ENCODE measurements around the gene SOX10.
"Not testable (repeated sequence)": the region's sequence is repeated elsewhere in the genome, so short reads cannot be mapped to it uniquely, and the experiment has no call there.

The SOX10 gene

GRCh38 chr22:37959231-37959825, 25.0 kb downstream of the SOX10 start:
- no peak for DNase-seq (ENCODE audit: low read depth)

GRCh38 chr22:37957232-37957631, 27.1 kb downstream of the SOX10 start:
- DNase-seq (ENCODE audit: low read depth), result no peak

GRCh38 chr22:37955825-37956397, 28.4 kb downstream of the SOX10 start:
- DNase-seq (ENCODE audit: low read depth), result not testable (repeated sequence)

DNA sequence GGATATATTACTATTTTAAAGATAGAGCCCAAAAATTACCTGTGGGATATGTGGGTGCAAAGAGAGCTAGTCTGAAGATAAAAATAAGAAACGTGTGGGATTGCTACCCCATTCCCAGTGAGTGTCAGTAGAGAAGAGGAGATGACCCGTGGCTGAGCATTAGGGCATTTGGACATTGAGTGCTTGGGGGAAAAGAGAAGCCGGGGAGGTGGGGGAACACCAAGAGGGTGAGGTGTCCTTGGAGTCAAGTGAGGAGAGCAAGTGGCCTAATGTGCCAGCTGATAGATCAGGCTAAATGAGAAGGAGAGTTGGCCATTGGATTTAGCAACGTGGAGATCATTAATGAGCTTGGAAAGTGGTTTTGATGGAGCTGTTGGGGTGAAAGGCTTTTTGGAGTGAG, 29.7 kb downstream of the SOX10 start:
- DNase-seq (ENCODE audit: low read depth), result no peak

GRCh38 chr22:37953437-37954179, 30.7 kb downstream of the SOX10 start, which contains the start of the genes C22orf23 and POLR2F:
Gene C22orf23, minus strand, starts transcription at chr22:37953601. Its CDS starts 452 bp downstream, at chr22:37953149.
Gene POLR2F, plus strand, starts transcription at chr22:37953699. Its CDS starts 89 bp downstream, at chr22:37953788.
- DNase-seq (ENCODE audit: low read depth), result peak; percentile 92

GRCh38 chr22:37953062-37953436, 31.3 kb downstream of the SOX10 start:
- no peak for DNase-seq (ENCODE audit: low read depth)

GRCh38 chr22:37952629-37953028, 31.7 kb downstream of the SOX10 start:
- DNase-seq (ENCODE audit: low read depth), result not testable (repeated sequence)

DNA sequence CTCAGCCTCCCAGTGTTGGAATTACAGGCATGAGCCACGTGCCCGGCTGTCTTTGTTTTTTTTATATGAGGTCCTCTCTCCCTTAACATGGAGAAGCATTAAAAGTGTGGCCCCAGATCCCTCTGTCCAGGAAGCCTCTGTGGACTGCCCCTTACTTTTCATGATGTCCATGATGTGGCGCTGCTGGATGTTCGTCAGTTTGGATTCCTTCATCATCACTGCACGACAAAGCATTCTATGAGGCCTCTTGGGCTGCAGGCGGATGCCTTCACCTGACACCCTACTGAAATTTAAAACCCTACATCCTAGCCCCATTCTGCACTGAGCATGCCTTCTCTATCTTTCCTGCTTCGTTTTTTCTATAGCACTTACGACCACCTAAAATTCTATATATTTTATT, 33.0 kb downstream of the SOX10 start:
- no peak for DNase-seq (ENCODE audit: low read depth)

DNA sequence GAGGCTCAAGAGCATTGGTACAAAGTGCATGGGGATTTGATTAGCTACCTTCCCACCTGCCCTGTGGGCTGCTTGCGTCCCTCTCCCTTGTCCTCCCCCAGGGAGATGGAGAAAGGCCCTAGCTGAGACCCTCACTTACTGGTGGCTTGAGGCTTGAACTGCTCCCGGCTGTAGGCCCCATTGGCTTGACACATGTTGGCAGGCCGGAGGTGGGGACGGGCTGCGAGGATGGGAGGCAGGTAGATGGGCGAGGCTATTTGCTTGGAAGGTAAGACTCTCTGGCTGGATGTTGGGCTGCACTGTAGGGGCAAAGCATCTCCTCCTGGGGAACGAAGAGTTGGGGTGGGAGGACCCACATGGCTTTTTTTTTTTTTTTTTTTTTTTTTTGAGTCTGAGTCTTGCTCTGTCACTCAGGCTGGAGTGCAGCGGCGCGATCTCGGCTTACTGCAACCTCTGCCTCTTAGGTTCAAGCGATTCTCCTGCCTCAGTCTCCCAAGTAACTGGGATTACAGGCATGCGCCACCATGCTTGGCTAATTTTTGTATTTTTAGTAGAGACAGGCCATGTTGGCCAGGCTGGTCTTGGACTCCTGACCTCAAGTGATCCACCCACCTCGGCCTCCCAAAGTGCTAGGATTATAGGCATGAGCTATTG, 37.1 kb downstream of the SOX10 start:
- not testable (repeated sequence) for DNase-seq (ENCODE audit: low read depth)

GRCh38 chr22:37944423-37944822, 39.9 kb downstream of the SOX10 start:
- DNase-seq (ENCODE audit: low read depth), result not testable (repeated sequence)

GRCh38 chr22:37943825-37944198, 40.5 kb downstream of the SOX10 start:
- no peak for DNase-seq (ENCODE audit: low read depth)

GRCh38 chr22:37943136-37943824, 41.1 kb downstream of the SOX10 start:
- DNase-seq (ENCODE audit: low read depth), result no peak

DNA sequence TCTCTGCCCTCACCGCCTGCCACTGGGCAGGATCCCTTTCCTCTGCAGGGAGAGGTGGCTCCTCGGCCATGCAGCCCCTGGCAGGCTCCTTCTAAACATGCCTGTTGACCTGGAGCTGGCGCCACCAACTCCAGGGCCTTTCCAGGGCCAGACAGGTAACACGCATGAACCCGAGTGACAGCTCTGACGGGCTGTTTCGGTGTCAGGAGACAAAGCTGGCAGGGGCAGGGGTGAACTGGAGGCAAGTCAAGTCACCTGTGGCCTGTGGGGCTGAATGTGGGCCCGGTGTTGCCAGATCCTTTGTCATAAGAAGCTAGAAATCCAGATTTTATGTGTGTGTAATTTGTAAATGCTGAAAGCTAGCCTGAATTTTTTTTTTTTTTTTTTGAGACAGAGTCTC, 42.2 kb downstream of the SOX10 start:
- DNase-seq (ENCODE audit: low read depth), result no peak

GRCh38 chr22:37940698-37941376, 43.5 kb downstream of the SOX10 start:
- no peak for DNase-seq (ENCODE audit: low read depth)

DNA sequence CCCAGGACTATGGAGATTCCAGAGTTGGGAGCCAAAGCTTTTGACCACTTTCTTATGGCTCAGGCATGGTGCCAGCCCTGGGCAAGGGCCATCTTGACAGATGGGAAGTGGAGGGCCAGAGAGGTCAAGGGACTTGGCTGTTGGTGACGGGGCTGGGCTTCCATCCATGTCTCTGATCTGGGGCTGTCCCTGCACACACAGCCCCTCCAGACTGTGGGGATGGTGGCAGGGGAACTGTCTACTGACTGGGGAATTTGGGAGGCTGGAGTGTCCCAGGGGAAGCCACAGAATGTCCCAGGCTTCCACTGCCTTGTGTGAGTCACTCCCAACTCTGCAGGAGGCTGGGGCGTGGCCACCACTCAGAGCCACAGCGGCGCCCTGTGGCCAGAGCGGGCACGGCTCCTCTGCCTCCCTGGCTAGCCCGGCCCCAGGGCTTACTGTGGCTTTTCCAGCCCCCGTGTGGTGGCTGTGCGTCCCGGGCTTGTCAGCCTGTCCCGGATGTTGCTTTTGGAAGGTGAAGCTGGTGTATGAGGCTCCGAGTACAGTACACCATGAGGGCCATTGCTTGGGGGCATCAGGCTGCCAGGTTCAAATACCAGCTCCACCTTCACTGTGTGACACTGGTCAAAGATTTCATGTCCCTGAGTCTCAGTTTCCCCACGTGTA, 50.5 kb downstream of the SOX10 start:
- DNase-seq (ENCODE audit: low read depth), result peak; percentile 74

- DNase-seq (ENCODE audit: low read depth), result no peak
These were observed 51.4 kb downstream of the SOX10 start for GRCh38 chr22:37932821-37933578.

DNA sequence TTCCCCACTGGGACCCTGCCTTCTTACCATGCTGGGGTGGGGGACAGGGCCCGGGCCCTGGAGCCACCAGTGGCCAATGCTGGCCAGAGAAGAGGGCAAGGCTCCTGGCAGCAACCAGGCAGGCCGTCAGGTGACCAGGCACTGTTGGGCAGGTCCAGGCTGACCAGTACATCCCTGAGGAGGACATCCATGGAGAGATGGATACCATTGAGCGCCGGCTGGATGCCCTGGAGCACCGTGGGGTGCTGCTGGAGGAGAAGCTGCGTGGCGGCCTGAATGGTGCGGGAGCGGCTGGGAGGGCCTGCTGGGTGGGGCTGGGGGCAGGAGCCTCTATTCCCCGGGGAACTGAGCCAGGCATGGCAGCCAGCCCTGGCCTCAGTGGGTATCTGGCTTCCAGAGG, 52.0 kb downstream of the SOX10 start:
- no peak for DNase-seq (ENCODE audit: low read depth)

- no peak for DNase-seq (ENCODE audit: low read depth)
These were observed 52.4 kb downstream of the SOX10 start for GRCh38 chr22:37931893-37932389.

DNA sequence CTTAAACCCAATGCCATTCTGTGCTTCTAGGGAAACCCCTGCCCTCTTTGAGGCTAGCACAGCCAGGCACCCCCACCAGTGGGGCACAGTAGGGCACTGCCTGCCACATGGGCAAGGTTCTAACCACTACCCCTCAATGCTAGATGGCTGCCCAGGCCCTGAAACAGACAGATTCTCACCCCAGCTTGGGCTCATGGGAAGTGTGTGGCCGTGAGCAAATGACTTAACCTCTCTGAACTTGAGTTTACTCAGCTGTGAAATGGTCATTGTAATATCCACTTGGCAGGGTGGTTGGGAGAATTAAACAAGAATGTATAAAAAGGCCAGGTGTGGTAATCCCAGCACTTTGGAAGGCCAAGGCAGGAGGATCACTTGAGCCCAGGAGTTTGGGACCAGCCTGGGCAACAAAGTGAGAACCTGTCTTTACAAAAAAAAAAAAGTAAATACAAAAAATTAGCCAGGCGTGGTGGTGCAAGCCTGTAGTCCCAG, 53.4 kb downstream of the SOX10 start:
- no peak for DNase-seq (ENCODE audit: low read depth)

All from stimulated activated CD8-positive, alpha-beta memory T cell treated with anti-CD3 and anti-CD28 coated beads, Interleukin-4, amount 100 ng/mL, for 24 hours (primary cell).